OCI-LY7 (cell line): ENCODE data around the gene TRIO. TPM values are rescaled to one million over a fixed set of nuclear protein-coding genes. Genes with fewer than 3 reads are reported as not detected.

ENCODE experiments used
- BruUV-seq: library from RNA; stranded (reverse); fragments of 400-500 nt; replicated peaks from 2 replicates; lab custom pipeline; 2021; lab: Mats Ljungman, UMichigan
- CTCF ChIA-PET: fragments of 300-600 bp; sonication (Branson Sonifier 250); formaldehyde crosslinking; loops from one replicate; lab custom pipeline; 2022; ENCODE audit warnings: antibody characterized with exemption; ENCODE audit not compliant: unreplicated experiment; lab: Charles Lee
- POLR2A ChIA-PET: fragments of 300-600 bp; sonication (Branson Sonifier 250); formaldehyde crosslinking; loops from one replicate; lab custom pipeline; 2022; ENCODE audit warnings: antibody characterized with exemption; lab: Charles Lee
- DNase-seq: peaks from one replicate; pipeline ENCODE4 v3.0.0-alpha.2; 2015; ENCODE audit warnings: low spot score
- H2AFZ ChIP-seq: fragments of 200-600 bp; sonication (generic), shearing (Covaris generic); 2 replicates; pipeline ENCODE4 v1.6.1; 2014; ENCODE audit warnings: mild to moderate bottlenecking, antibody characterized with exemption, low read length, moderate library complexity
- H3K27ac ChIP-seq: fragments of 200-600 bp; sonication (generic); 2 replicates; pipeline ENCODE4 v1.5.1; 2014; ENCODE audit warnings: mixed run types, low read depth, mild to moderate bottlenecking, moderate library complexity, low read length, inconsistent platforms; ENCODE audit not compliant: poor library complexity, severe bottlenecking
- H3K36me3 ChIP-seq: fragments of 200-600 bp; sonication (generic); 2 replicates; pipeline ENCODE4 v1.6.1; 2014; ENCODE audit warnings: mild to moderate bottlenecking, antibody characterized with exemption, low read length, moderate library complexity, mixed read lengths; ENCODE audit not compliant: insufficient read depth
- H3K4me1 ChIP-seq: fragments of 200-600 bp; sonication (generic); 2 replicates; pipeline ENCODE4 v1.5.1; 2014; ENCODE audit warnings: mild to moderate bottlenecking, low read length; ENCODE audit not compliant: insufficient read depth, poor library complexity, severe bottlenecking
- H3K4me2 ChIP-seq: fragments of 200-600 bp; sonication (generic); 2 replicates; pipeline ENCODE4 v1.6.1; 2014; ENCODE audit warnings: mild to moderate bottlenecking, low read length
- H3K4me3 ChIP-seq: fragments of 200-600 bp; sonication (generic); 2 replicates; pipeline ENCODE4 v1.5.1; 2014; ENCODE audit warnings: mild to moderate bottlenecking, low read depth, low read length; ENCODE audit not compliant: poor library complexity, severe bottlenecking
- H3K79me2 ChIP-seq: fragments of 200-600 bp; sonication (generic); 2 replicates; pipeline ENCODE4 v1.6.1; 2016; ENCODE audit warnings: low read depth, mild to moderate bottlenecking, low read length, moderate library complexity, mixed read lengths; ENCODE audit not compliant: insufficient read depth
- H3K9me2 ChIP-seq: fragments of 200-600 bp; sonication (generic); 2 replicates; pipeline ENCODE4 v1.6.1; 2016; ENCODE audit warnings: mild to moderate bottlenecking, low read length, mixed read lengths; ENCODE audit not compliant: insufficient read depth
- H3K9me3 ChIP-seq: fragments of 200-600 bp; sonication (generic); 2 replicates; pipeline ENCODE4 v1.6.1; 2014; ENCODE audit warnings: mild to moderate bottlenecking, mixed run types, low read length, mixed read lengths
- H4K20me1 ChIP-seq: fragments of 200-600 bp; sonication (generic); 2 replicates; pipeline ENCODE4 v1.6.1; 2014; ENCODE audit warnings: mild to moderate bottlenecking, antibody characterized with exemption, low read length, moderate library complexity, mixed read lengths; ENCODE audit not compliant: insufficient read depth
- CTCF ChIP-seq: fragments of 200-600 bp; sonication (generic); conservative IDR thresholded peaks from 2 replicates; pipeline ENCODE4 v1.5.1; 2014; ENCODE audit warnings: mild to moderate bottlenecking, antibody characterized with exemption, low read length, moderate library complexity, mixed read lengths
- EZH2phosphoT487 ChIP-seq: fragments of 200-600 bp; sonication (generic); IDR thresholded peaks from 2 replicates; pipeline ENCODE4 v1.6.1; 2018; ENCODE audit warnings: low read depth, borderline replicate concordance, mild to moderate bottlenecking, mixed run types, antibody characterized with exemption, low read length, moderate library complexity, mixed read lengths
- intact Hi-C: fragments of 100-400 bp; cut with micrococcal nuclease; formaldehyde crosslinking; loops from one replicate; pipeline ENCODE4 v1.10.0; 2022; ENCODE audit not compliant: unreplicated experiment
- total RNA-seq, 2 experiments: library from RNA; depleted of rRNA in 1 of 2; stranded (reverse); fragments of >200 nt in 1 of 2; shearing (Covaris generic) in 1 of 2; gene quantifications; 2 replicates each; pipeline ENCODE4 v1.2.3, GENCODE V29; 2014 to 2022

TRIO gene
- total RNA-seq, 2 experiments from 2014 or later = 35.8 to 55.1 TPM

GRCh38 chr5:14358536-14358935 lies 215.4 kb downstream of the TRIO start:
- no peak overlapping the region for H2AFZ ChIP-seq
- no peak overlapping the region for H3K27ac ChIP-seq
- no peaks in the 10 kb centered on the region for H3K79me2 ChIP-seq
- H3K4me3 ChIP-seq = no peak overlapping the region
- DNase-seq = no peak
- no peaks in the 10 kb centered on the region for H4K20me1 ChIP-seq
- no peaks in the 10 kb centered on the region for H3K36me3 ChIP-seq
- no TSS peak for BruUV-seq
- POLR2A ChIA-PET = no interaction called here
- no peaks in the 10 kb centered on the region for H3K4me1 ChIP-seq
- H3K9me2 ChIP-seq = no peaks in the 10 kb centered on the region
- CTCF ChIA-PET = no interaction called here
- no peak overlapping the region for H3K4me2 ChIP-seq
- TF ChIP-seq CTCF (no peak), EZH2phosphoT487 (no peak)
- no peaks in the 10 kb centered on the region for H3K9me3 ChIP-seq
- intact Hi-C loops = no loop called here

- no peak overlapping the region for H2AFZ ChIP-seq
- H3K9me3 ChIP-seq = no peaks in the 10 kb centered on the region
- no peaks in the 10 kb centered on the region for H3K79me2 ChIP-seq
- intact Hi-C loops = loop anchor here (5.0 kb wide), 2 partner anchors 252 to 372 kb away; no protein-coding TSS in a partner anchor
- no peak for TF ChIP-seq CTCF
- TF ChIP-seq EZH2phosphoT487 = no peak
- POLR2A ChIA-PET = no interaction called here
- H3K36me3 ChIP-seq = peaks cover 3% of the 10 kb centered on the region; the same call in 1 of the 2 replicates
- H3K4me3 ChIP-seq = no peak overlapping the region
- CTCF ChIA-PET = no interaction called here
- H3K9me2 ChIP-seq = no peaks in the 10 kb centered on the region
- BruUV-seq = no TSS peak
- no peaks in the 10 kb centered on the region for H4K20me1 ChIP-seq
- peaks cover 2% of the 10 kb centered on the region for H3K4me1 ChIP-seq
- no peak for DNase-seq
- H3K27ac ChIP-seq = no peak overlapping the region
- H3K4me2 ChIP-seq = no peak overlapping the region
These were observed 216.2 kb downstream of the TRIO start for GRCh38 chr5:14359069-14360043.
